HEK293 (cell line): Measurements from ENCODE around the gene FAM151A.

ENCODE experiments used
- CTCF ChIA-PET: fragments of 350-600 bp; formaldehyde crosslinking; extraction: SDS; loops from one replicate; lab custom pipeline; 2021; ENCODE audit warnings: antibody characterized with exemption; lab: Yijun Ruan, JAX
- POLR2A ChIA-PET: fragments of 300-600 bp; formaldehyde crosslinking; extraction: SDS; loops from one replicate; lab custom pipeline; 2020; ENCODE audit warnings: antibody characterized with exemption, inconsistent platforms; lab: Yijun Ruan, JAX
- H3K27ac ChIP-seq: fragments of 200-500 bp; sonication (Bioruptor generic); 2 replicates; pipeline ENCODE4 v1.5.1; 2014; ENCODE audit warnings: low read depth, low read length, control low read depth, inconsistent platforms; ENCODE audit errors: extremely low read depth
- H3K36me3 ChIP-seq, 2 experiments: fragments of 200-500 bp in 1 of 2; sonication (Bioruptor generic) in 1 of 2; 1 replicate in 1 of 2; 2 replicates in 1 of 2; pipeline ENCODE4 v1.5.1; 2014 to 2017; ENCODE audit warnings: inconsistent platforms in 2 of 2, low read length in 2 of 2; ENCODE audit not compliant: control insufficient read depth in 2 of 2, insufficient read depth in 1 of 2
- H3K4me1 ChIP-seq: fragments of 200-500 bp; sonication (Bioruptor generic); 2 replicates; pipeline ENCODE4 v1.5.1; 2014; ENCODE audit warnings: mild to moderate bottlenecking, low read length, inconsistent platforms; ENCODE audit not compliant: control insufficient read depth, insufficient read depth
- H3K4me3 ChIP-seq: 2 replicates; pipeline ENCODE4 v1.5.1; 2011; ENCODE audit warnings: low read depth, mild to moderate bottlenecking, control low read depth, low read length, moderate library complexity
- H3K9me3 ChIP-seq: fragments of 200-500 bp; sonication (Bioruptor generic); 2 replicates; pipeline ENCODE4 v1.5.1; 2014; ENCODE audit warnings: low read depth, low read length, inconsistent platforms; ENCODE audit not compliant: control insufficient read depth, insufficient read depth
- AEBP2 ChIP-seq: fragments of 450-650 bp; formaldehyde crosslinking; IDR thresholded peaks from 2 replicates; pipeline ENCODE4 v1.5.1; 2016; ENCODE audit warnings: missing biosample characterization, missing genetic modification characterization, borderline replicate concordance
- BCL11A ChIP-seq: fragments of 450-650 bp; formaldehyde crosslinking; IDR thresholded peaks from 2 replicates; pipeline ENCODE4 v1.5.1; 2016; ENCODE audit warnings: low read depth, missing biosample characterization, missing genetic modification characterization
- CTCF ChIP-seq: fragments of 450-650 bp; formaldehyde crosslinking; IDR thresholded peaks from 2 replicates; pipeline ENCODE4 v1.5.1; 2016; ENCODE audit warnings: missing biosample characterization, missing genetic modification characterization
- HIC1 ChIP-seq: fragments of 450-650 bp; formaldehyde crosslinking; IDR thresholded peaks from 2 replicates; pipeline ENCODE4 v1.5.1; 2016; ENCODE audit warnings: missing biosample characterization, missing genetic modification characterization
- HOXA7 ChIP-seq: sonication (generic); formaldehyde crosslinking; IDR thresholded peaks from 2 replicates; pipeline ENCODE4 v1.8.1; 2022; ENCODE audit warnings: missing genetic modification reagents, borderline replicate concordance
- PRDM2 ChIP-seq: fragments of 450-650 bp; formaldehyde crosslinking; IDR thresholded peaks from 2 replicates; pipeline ENCODE4 v1.5.1; 2016; ENCODE audit warnings: missing biosample characterization, missing genetic modification characterization, borderline replicate concordance
- RBAK ChIP-seq: fragments of 450-650 bp; formaldehyde crosslinking; IDR thresholded peaks from 2 replicates; pipeline ENCODE4 v1.5.1; 2016; ENCODE audit warnings: missing biosample characterization, missing genetic modification characterization
- SCRT1 ChIP-seq: fragments of 450-650 bp; formaldehyde crosslinking; IDR thresholded peaks from 2 replicates; pipeline ENCODE4 v1.5.1; 2016; ENCODE audit warnings: missing biosample characterization, missing genetic modification characterization, borderline replicate concordance
- TSHZ1 ChIP-seq: fragments of 450-650 bp; formaldehyde crosslinking; IDR thresholded peaks from 2 replicates; pipeline ENCODE4 v1.5.1; 2016; ENCODE audit warnings: missing biosample characterization, missing genetic modification characterization, borderline replicate concordance
- ZBTB44 ChIP-seq: fragments of 450-650 bp; IDR thresholded peaks from 2 replicates; pipeline ENCODE4 v1.5.1; 2018; ENCODE audit warnings: missing biosample characterization, mild to moderate bottlenecking, missing genetic modification characterization
- ZNF10 ChIP-seq: fragments of 450-650 bp; formaldehyde crosslinking; IDR thresholded peaks from 2 replicates; pipeline ENCODE4 v1.5.1; 2017; ENCODE audit warnings: missing biosample characterization, missing genetic modification characterization
- ZNF140 ChIP-seq: fragments of 450-650 bp; formaldehyde crosslinking; IDR thresholded peaks from 2 replicates; pipeline ENCODE4 v1.5.1; 2016; ENCODE audit warnings: missing biosample characterization, missing genetic modification characterization
- ZNF146 ChIP-seq: fragments of 450-650 bp; formaldehyde crosslinking; IDR thresholded peaks from 2 replicates; pipeline ENCODE4 v1.5.1; 2016; ENCODE audit warnings: missing biosample characterization, missing genetic modification characterization
- ZNF239 ChIP-seq: fragments of 450-650 bp; formaldehyde crosslinking; IDR thresholded peaks from 2 replicates; pipeline ENCODE4 v1.5.1; 2016; ENCODE audit warnings: missing biosample characterization, missing genetic modification characterization
- ZNF560 ChIP-seq: fragments of 450-650 bp; formaldehyde crosslinking; IDR thresholded peaks from 2 replicates; pipeline ENCODE4 v1.5.1; 2017; ENCODE audit warnings: missing biosample characterization, missing genetic modification characterization, borderline replicate concordance
- ZNF768 ChIP-seq: fragments of 450-650 bp; formaldehyde crosslinking; IDR thresholded peaks from 2 replicates; pipeline ENCODE4 v1.5.1; 2018; ENCODE audit warnings: missing biosample characterization, mild to moderate bottlenecking, missing genetic modification characterization
- ZSCAN16 ChIP-seq: fragments of 450-650 bp; formaldehyde crosslinking; IDR thresholded peaks from 2 replicates; pipeline ENCODE4 v1.5.1; 2016; ENCODE audit warnings: missing biosample characterization, missing genetic modification characterization
- ZSCAN18 ChIP-seq: fragments of 450-650 bp; formaldehyde crosslinking; IDR thresholded peaks from 2 replicates; pipeline ENCODE4 v1.5.1; 2016; ENCODE audit warnings: missing biosample characterization, missing genetic modification characterization

The FAM151A gene

GRCh38 chr1:54583871-54584270, 39.5 kb downstream of the FAM151A start (continued):
- TF ChIP-seq AEBP2 (tag by site-specific recombination): no peak
- no peak for TF ChIP-seq ZNF560 (tag by site-specific recombination)
- no peak for TF ChIP-seq ZSCAN18 (tag by site-specific recombination)
- no peak for TF ChIP-seq ZNF10 (tag by site-specific recombination)
- no peak for TF ChIP-seq HIC1 (tag by site-specific recombination)
- no peak for TF ChIP-seq TSHZ1 (tag by site-specific recombination)
- TF ChIP-seq ZNF768 (tag by site-specific recombination): no peak
- TF ChIP-seq HOXA7: no peak
- TF ChIP-seq, all 188 proteins: peak for 0

GRCh38 chr1:54583307-54583686, 40.0 kb downstream of the FAM151A start:
- Histone ChIP-seq H3K9me3 (no peaks in the 10 kb centered on the region), H3K4me1 (no peaks in the 10 kb centered on the region), H3K4me3 (no peak overlapping the region), H3K36me3 (no peaks in the 10 kb centered on the region), H3K27ac (no peak overlapping the region)
- CTCF ChIA-PET: interaction anchor here (0.6 to 1.4 kb wide), 2 partner anchors 42 to 94 kb away, joined by 3 read pairs; no protein-coding TSS in a partner anchor
- POLR2A ChIA-PET: no interaction called here
- TF ChIP-seq ZBTB44 (tag by site-specific recombination): no peak
- no peak for TF ChIP-seq SCRT1 (tag by site-specific recombination)
- no peak for TF ChIP-seq ZNF146 (tag by site-specific recombination)
- TF ChIP-seq BCL11A (tag by site-specific recombination): no peak
- no peak for TF ChIP-seq RBAK
- TF ChIP-seq ZNF239 (tag by site-specific recombination): no peak
- TF ChIP-seq CTCF: no peak
- no peak for TF ChIP-seq PRDM2
- TF ChIP-seq ZNF140 (tag by site-specific recombination): no peak
- no peak for TF ChIP-seq ZSCAN16 (tag by site-specific recombination)
